ENCODE measurements around the gene ELL. TPM values are rescaled to one million over a fixed set of nuclear protein-coding genes. Genes with fewer than 3 reads are reported as not detected.

Gene ELL
- total RNA-seq, 1 experiment from 2014 or later, result 18.6 TPM

DNA sequence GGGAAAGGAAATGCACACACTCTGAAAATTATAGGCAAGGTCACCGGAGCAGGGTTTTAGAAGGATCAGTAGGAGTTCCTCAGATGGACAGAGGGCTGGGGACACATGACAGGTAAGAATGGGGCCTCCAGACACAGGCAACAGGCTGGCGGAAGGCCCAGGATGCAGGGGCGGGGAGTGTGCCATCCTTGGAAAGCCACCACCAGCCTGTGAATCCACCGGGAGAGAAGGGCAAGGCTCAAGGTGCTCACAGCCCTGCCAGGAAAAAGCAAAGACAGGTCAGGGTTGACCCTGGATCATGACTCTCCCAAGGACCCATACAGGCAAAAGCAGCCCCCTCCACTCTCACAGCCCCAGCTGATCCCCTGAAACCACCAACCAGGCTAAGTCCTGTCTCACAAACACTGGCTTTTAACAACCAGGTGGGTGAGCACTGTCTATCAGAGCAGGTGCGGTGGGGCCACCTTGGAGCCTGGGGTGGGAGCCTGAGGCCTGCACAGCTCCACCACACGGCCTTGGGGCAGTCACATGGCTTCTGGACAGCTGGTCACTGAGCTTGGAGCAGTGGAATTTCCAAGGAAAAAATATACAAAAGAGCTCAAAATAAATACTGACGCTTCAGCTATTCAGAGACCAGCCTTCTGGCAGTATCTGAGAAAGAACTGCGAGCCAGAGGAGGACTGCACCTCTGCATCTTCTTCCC lies 48.7 kb downstream of the ELL start:
- Histone ChIP-seq H3K27me3 (ENCODE audit: control insufficient read depth, insufficient read depth, low read length) (no peaks in the 10 kb centered on the region), H3K36me3 (ENCODE audit: control insufficient read depth, insufficient read depth, low read length) (no peaks in the 10 kb centered on the region), H3K4me3 (ENCODE audit: low read depth in 2 of 2, low read length in 2 of 2) (no peak overlapping the region), H3K4me1 (ENCODE audit: control insufficient read depth, insufficient read depth, low read length) (0 out of 2 replicates have a peak, but pooled peaks cover 8% of the 10 kb centered on the region), H3K27ac (ENCODE audit: low read length) (no peak overlapping the region), H3K9me3 (ENCODE audit: control insufficient read depth, insufficient read depth, low read depth, low read length) (no peaks in the 10 kb centered on the region)
- TF ChIP-seq TCF7L2 (IDR thresholded peaks at IDR 0.05; ENCODE audit: low read depth, low read length), result no peak
- TF ChIP-seq SIN3A (IDR thresholded peaks at IDR 0.05; ENCODE audit: borderline replicate concordance, insufficient read depth, low read depth, low read length), result no peak
- TF ChIP-seq, protein P1, sequence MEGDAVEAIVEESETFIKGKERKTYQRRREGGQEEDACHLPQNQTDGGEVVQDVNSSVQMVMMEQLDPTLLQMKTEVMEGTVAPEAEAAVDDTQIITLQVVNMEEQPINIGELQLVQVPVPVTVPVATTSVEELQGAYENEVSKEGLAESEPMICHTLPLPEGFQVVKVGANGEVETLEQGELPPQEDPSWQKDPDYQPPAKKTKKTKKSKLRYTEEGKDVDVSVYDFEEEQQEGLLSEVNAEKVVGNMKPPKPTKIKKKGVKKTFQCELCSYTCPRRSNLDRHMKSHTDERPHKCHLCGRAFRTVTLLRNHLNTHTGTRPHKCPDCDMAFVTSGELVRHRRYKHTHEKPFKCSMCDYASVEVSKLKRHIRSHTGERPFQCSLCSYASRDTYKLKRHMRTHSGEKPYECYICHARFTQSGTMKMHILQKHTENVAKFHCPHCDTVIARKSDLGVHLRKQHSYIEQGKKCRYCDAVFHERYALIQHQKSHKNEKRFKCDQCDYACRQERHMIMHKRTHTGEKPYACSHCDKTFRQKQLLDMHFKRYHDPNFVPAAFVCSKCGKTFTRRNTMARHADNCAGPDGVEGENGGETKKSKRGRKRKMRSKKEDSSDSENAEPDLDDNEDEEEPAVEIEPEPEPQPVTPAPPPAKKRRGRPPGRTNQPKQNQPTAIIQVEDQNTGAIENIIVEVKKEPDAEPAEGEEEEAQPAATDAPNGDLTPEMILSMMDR (IDR thresholded peaks at IDR 0.05), result no peak
- no peak for TF ChIP-seq POLR2AphosphoS5 (IDR thresholded peaks at IDR 0.05; ENCODE audit: low read depth, low read length)
- no peak for TF ChIP-seq REST (IDR thresholded peaks at IDR 0.05; ENCODE audit: insufficient read depth in 1 of 2, low read depth in 2 of 2, low read length in 1 of 2)
- no TSS peak for BruUV-seq (replicated peaks)
- intact Hi-C loops (cut with micrococcal nuclease; ENCODE audit: unreplicated experiment), result no loop called here
- in situ Hi-C loops (cut with HindIII; ENCODE audit: low pct_unique_long_range_greater_than_20kb, low sequenced_read_pairs), result no loop called here
- ATAC-seq (no peak), DNase-seq (ENCODE audit: low read depth, low spot score) (no peak)
- ChIA-PET POLR2A (no interaction called here), CTCF (interaction anchor here (0.6 to 1.0 kb wide), 3 partner anchors 11 to 116 kb away, joined by 3 to 12 read pairs (median 4); no protein-coding TSS in a partner anchor)

GRCh38 chr19:18470787-18471186 lies 51.1 kb downstream of the ELL start:
- intact Hi-C loops (cut with micrococcal nuclease; ENCODE audit: unreplicated experiment), result no loop called here
- H3K9me3 ChIP-seq (ENCODE audit: control insufficient read depth, insufficient read depth, low read depth, low read length), result no peaks in the 10 kb centered on the region
- ChIA-PET CTCF (interaction anchor here (0.7 kb wide), 3 partner anchors 14 to 388 kb away, joined by 3 to 4 read pairs (median 4); no protein-coding TSS in a partner anchor), POLR2A (interaction anchor here (0.6 kb wide), 1 partner anchor 98 kb away, joined by 9 read pairs; no protein-coding TSS in a partner anchor)
- H3K27me3 ChIP-seq (ENCODE audit: control insufficient read depth, insufficient read depth, low read length), result no peaks in the 10 kb centered on the region
- ATAC-seq (no peak), DNase-seq (ENCODE audit: low read depth, low spot score) (no peak)
- no peak overlapping the region for H3K27ac ChIP-seq (ENCODE audit: low read length)
- no peaks in the 10 kb centered on the region for H3K36me3 ChIP-seq (ENCODE audit: control insufficient read depth, insufficient read depth, low read length)
- no TSS peak for BruUV-seq (replicated peaks)
- TF ChIP-seq, protein P1 (IDR thresholded peaks at IDR 0.05), result no peak
- TF ChIP-seq REST (IDR thresholded peaks at IDR 0.05; ENCODE audit: insufficient read depth in 1 of 2, low read depth in 2 of 2, low read length in 1 of 2) (no peak), POLR2AphosphoS5 (IDR thresholded peaks at IDR 0.05; ENCODE audit: low read depth, low read length) (no peak), TCF7L2 (IDR thresholded peaks at IDR 0.05; ENCODE audit: low read depth, low read length) (no peak), SIN3A (IDR thresholded peaks at IDR 0.05; ENCODE audit: borderline replicate concordance, insufficient read depth, low read depth, low read length) (no peak)
- peaks cover 10% of the 10 kb centered on the region; the same call in 1 of the 2 replicates for H3K4me1 ChIP-seq (ENCODE audit: control insufficient read depth, insufficient read depth, low read length)
- H3K4me3 ChIP-seq (ENCODE audit: low read depth in 2 of 2, low read length in 2 of 2), result no peak overlapping the region
- in situ Hi-C loops (cut with HindIII; ENCODE audit: low pct_unique_long_range_greater_than_20kb, low sequenced_read_pairs), result no loop called here
